K562 (cell line): ENCODE measurements around the gene GLMN. TPM values are rescaled to one million over a fixed set of nuclear protein-coding genes. Genes with fewer than 3 reads are reported as not detected.

Experiments used
- HES1 ChIP-seq: fragments of 450-650 bp; IDR thresholded peaks from 2 replicates; pipeline ENCODE4 v1.6.1; 2016; ENCODE audit warnings: low read depth, mild to moderate bottlenecking, moderate library complexity
- PML ChIP-seq: IDR thresholded peaks from 2 replicates; pipeline ENCODE4 v1.6.1; 2012; ENCODE audit warnings: low read length, inconsistent platforms
- POU5F1 ChIP-seq: fragments of 150-350 bp; IDR thresholded peaks from 2 replicates; pipeline ENCODE4 v1.6.1; 2014; ENCODE audit warnings: borderline replicate concordance, low read length, low read depth, mild to moderate bottlenecking; ENCODE audit not compliant: partially characterized antibody
- PREB ChIP-seq: sonication (generic); formaldehyde crosslinking; IDR thresholded peaks from 2 replicates; pipeline ENCODE4 v1.8.1; 2023; ENCODE audit warnings: mild to moderate bottlenecking, missing genetic modification reagents
- ZBTB33 ChIP-seq: sonication (generic); formaldehyde crosslinking; IDR thresholded peaks from 2 replicates; pipeline ENCODE4 v1.8.1; 2023; ENCODE audit warnings: mild to moderate bottlenecking, missing genetic modification reagents
- ZNF124 ChIP-seq: sonication (generic); formaldehyde crosslinking; IDR thresholded peaks from 2 replicates; pipeline ENCODE4 v1.8.1; 2022; ENCODE audit warnings: missing genetic modification reagents
- ZNF146 ChIP-seq: IDR thresholded peaks from one replicate; pipeline ENCODE4 v1.6.1; 2018; ENCODE audit warnings: missing compliant biosample characterization; ENCODE audit not compliant: unreplicated experiment
- ZNF318 ChIP-seq, 2 experiments: fragments of 450-650 bp; IDR thresholded peaks; 2 replicates each; pipeline ENCODE4 v1.6.1; 2016; ENCODE audit warnings: mild to moderate bottlenecking in 2 of 2, borderline replicate concordance in 1 of 2, low read depth in 1 of 2, moderate library complexity in 1 of 2
- ZNF518B ChIP-seq: fragments of 250-450 bp; sonication (Bioruptor Pico); IDR thresholded peaks from 2 replicates; pipeline ENCODE4 v1.5.0; 2021; ENCODE audit warnings: mild to moderate bottlenecking, moderate library complexity
- ZNF77 ChIP-seq: fragments of 250-450 bp; sonication (Bioruptor Pico); IDR thresholded peaks from 2 replicates; pipeline ENCODE4 v1.5.0; 2020
- polyA plus RNA-seq, 8 experiments: library from polyadenylated mRNA; depleted of rRNA in 4 of 8; stranded (reverse) in 5 of 8; unstranded in 3 of 8; fragments of >200 nt; fragmentation: Nextera tagmentation in 2 of 8; fragmentation: Illumina TruSeq in 1 of 8; extraction: Ambion mirVana in 2 of 8; extraction: Trizol in 1 of 8; gene quantifications; 2 replicates each; pipeline versions ENCODE4 v1.2.1 to v1.2.3, GENCODE V29; 2011 to 2014; ENCODE audit warnings: inconsistent platforms in 1 of 8, missing spikeins in 1 of 8
- total RNA-seq, 7 experiments: library from RNA; depleted of rRNA in 6 of 7; stranded (reverse); fragments of >200 nt in 6 of 7; fragmentation: Illumina TruSeq in 2 of 7; extraction: Trizol in 2 of 7; gene quantifications; 2 replicates each; pipeline versions ENCODE4 v1.2.1 to v1.2.3, GENCODE V29; 2011 to 2021; ENCODE audit warnings: low replicate concordance in 1 of 7

GLMN gene
- total and polyA plus RNA-seq, 9 of the 15 experiments (the other 6 are each of a cell fraction or from before 2014, with no cell fraction given): 13.0 to 24.8 (median 19.0) TPM

- TF ChIP-seq ZNF518B (CRISPR knock-in tag): no peak
- TF ChIP-seq ZNF124: no peak
- TF ChIP-seq POU5F1: no peak
- TF ChIP-seq PML: peak; percentile 81; the same call in 1 of the 2 replicates
- TF ChIP-seq HES1: no peak
- no peak for TF ChIP-seq ZBTB33
- no peak for TF ChIP-seq ZNF318 (IDR thresholded peaks at IDR 0.05; ENCODE audit: borderline replicate concordance in 1 of 2, low read depth in 1 of 2)
- TF ChIP-seq PREB (CRISPR knock-in tag): no peak
- no peak for TF ChIP-seq ZNF146
- TF ChIP-seq ZNF77: no peak
Observed at GRCh38 chr1:92298573-92299476, at the start of gene GLMN, which contains the start of gene RPAP2 (continued).
